Adipocyte (in vitro differentiated cells): ENCODE measurements around the gene CACNA2D2.

ENCODE experiments used
- DNase-seq: peaks from one replicate; pipeline ENCODE4 v3.0.0-alpha.2; 2015; ENCODE audit warnings: low read depth
- H3K27me3 ChIP-seq: replicated peaks from 2 replicates; pipeline ENCODE4 v1.7.0; 2013; ENCODE audit warnings: mild to moderate bottlenecking, low read length, moderate library complexity; ENCODE audit not compliant: control insufficient read depth, insufficient read depth
- H3K36me3 ChIP-seq: 2 replicates; pipeline ENCODE4 v1.7.0; 2013; ENCODE audit warnings: low read length, mild to moderate bottlenecking, moderate library complexity; ENCODE audit not compliant: control insufficient read depth, insufficient read depth, severe bottlenecking
- H3K4me1 ChIP-seq: 2 replicates; pipeline ENCODE4 v1.7.0; 2013; ENCODE audit warnings: mild to moderate bottlenecking, low read length, moderate library complexity; ENCODE audit not compliant: control insufficient read depth, insufficient read depth
- H3K4me3 ChIP-seq: 2 replicates; pipeline ENCODE4 v1.7.0; 2013; ENCODE audit warnings: mild to moderate bottlenecking, low read length, moderate library complexity
- H3K9ac ChIP-seq: 2 replicates; pipeline ENCODE4 v1.7.0; 2013; ENCODE audit warnings: mild to moderate bottlenecking, low read length, moderate library complexity
- H3K9me3 ChIP-seq: 2 replicates; pipeline ENCODE4 v1.7.0; 2013; ENCODE audit warnings: mild to moderate bottlenecking, low read length, moderate library complexity; ENCODE audit not compliant: control insufficient read depth

The CACNA2D2 gene

DNA sequence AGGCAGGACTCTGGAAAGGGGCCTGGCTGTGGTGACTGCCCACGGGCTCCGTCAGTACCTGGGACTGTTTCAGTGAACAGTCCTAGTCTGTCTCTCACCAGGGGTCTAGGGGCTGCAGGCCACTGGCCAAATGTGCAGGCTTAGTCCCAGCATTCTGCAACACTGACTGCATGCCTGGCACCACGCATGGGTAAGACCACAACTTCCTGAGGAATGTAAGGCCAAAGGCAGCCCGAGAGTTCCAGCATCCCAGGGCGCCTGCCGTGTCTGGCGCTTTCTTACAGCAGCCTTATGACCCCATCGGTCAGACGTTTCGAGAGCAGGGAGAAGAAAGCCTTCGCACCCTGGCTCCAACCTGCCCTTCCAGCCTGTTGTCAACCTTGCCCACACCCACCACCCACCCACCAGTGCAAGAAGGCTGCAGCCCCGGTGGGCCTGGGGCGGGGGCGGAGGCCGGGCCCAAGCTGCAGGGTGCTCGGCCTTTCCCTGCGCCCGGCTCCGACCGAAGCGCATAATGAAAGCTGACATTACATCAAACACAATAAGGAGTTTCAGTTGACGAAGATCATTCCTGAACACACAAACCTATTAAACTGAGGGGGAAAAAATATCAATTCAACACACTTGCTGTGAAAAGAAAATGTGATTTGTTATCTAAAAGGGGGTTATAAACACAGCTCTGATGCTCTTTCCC lies 114.6 kb downstream of the CACNA2D2 start:
- peak; percentile 8 for DNase-seq
- H3K36me3 ChIP-seq: no peaks in the 10 kb centered on the region
- no peaks in the 10 kb centered on the region for H3K4me1 ChIP-seq
- no peak overlapping the region for H3K9ac ChIP-seq
- no peak overlapping the region for H3K4me3 ChIP-seq
- H3K27me3 ChIP-seq: peaks cover 43% of the 10 kb centered on the region
- H3K9me3 ChIP-seq: no peaks in the 10 kb centered on the region

DNA sequence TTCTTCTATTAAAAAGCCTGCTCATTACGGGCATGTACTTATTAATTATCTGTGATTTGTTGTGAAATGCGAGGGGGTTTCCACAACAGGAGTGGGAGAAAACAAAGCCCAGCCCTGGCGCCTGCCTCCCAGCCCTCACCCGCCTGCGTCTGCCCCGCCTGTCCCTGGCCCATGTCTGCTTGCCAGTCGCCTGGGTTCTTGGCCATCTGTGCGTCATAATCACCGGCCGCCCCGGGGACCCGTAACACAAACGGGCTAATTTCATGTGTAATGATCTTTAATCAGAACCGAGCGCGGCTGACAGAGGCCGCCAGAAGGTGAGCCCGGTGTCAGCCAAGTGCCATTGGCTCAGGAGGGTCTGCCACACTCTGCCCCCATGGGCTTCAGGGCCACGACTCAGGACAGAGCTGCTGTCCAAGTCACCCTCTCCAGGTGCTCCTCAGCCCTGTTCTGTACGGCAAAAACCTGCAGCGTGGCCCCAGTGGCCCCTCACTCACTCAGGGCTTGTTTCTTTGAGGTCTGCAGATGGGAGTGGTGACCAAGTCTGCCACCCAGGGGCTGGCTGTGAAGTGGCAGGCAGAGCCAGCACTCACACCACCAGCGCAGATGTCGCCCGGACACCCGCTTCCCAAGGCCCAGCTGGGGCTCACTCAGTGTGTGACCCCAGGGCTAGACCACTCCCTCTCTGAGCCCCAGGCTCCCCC lies 115.3 kb downstream of the CACNA2D2 start:
- H3K36me3 ChIP-seq: no peaks in the 10 kb centered on the region
- no peaks in the 10 kb centered on the region for H3K4me1 ChIP-seq
- H3K9me3 ChIP-seq: no peaks in the 10 kb centered on the region
- peaks cover 36% of the 10 kb centered on the region for H3K27me3 ChIP-seq
- no peak overlapping the region for H3K9ac ChIP-seq
- DNase-seq: peak; percentile 19
- no peak overlapping the region for H3K4me3 ChIP-seq

DNA sequence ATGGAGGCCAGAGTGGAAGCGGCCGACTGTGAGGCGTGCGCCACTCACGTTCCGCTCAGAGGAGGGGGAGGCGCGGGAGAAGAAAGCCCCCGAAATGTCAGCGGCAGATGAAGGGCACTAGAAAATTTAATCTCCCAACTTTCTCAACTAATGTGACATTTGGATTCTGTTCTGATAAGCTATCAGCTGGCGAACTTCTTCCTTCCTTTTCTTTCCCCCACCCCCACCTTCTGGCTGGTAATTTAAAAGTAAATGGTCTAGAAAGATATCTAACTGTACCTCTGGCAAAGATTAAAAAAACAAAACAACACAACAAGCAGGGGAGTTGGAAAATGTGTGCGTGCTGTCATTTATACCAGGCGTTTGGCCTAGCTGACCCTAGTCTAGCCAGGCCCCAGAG lies 117.7 kb downstream of the CACNA2D2 start:
- no peak overlapping the region for H3K4me3 ChIP-seq
- no peak for DNase-seq
- no peaks in the 10 kb centered on the region for H3K9me3 ChIP-seq
- H3K36me3 ChIP-seq: no peaks in the 10 kb centered on the region
- H3K27me3 ChIP-seq: peaks cover 27% of the 10 kb centered on the region
- no peak overlapping the region for H3K9ac ChIP-seq
- no peaks in the 10 kb centered on the region for H3K4me1 ChIP-seq

DNA sequence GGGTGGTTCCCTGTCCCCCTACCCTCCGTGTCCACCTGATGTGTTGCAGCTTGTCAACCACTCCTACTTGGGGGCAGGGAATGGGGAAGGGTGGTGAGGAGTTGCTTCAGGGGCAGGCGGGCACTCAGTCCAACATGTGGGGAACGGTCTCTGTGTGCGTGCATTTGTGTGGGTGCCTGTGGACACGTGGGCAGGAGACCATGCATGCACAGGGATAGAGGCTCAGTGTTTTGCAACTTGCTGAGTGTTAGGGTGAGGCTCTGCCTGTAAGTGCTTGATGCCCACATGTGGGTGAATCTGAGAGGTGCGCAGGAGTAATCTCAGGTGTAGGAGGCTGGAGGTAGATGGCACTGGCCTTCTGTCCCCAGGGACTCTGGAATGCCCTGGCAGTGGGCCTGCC lies 119.7 kb downstream of the CACNA2D2 start:
- H3K9me3 ChIP-seq: no peaks in the 10 kb centered on the region
- no peaks in the 10 kb centered on the region for H3K4me1 ChIP-seq
- H3K36me3 ChIP-seq: no peaks in the 10 kb centered on the region
- H3K27me3 ChIP-seq: peaks cover 33% of the 10 kb centered on the region
- H3K4me3 ChIP-seq: no peak overlapping the region
- H3K9ac ChIP-seq: no peak overlapping the region
- no peak for DNase-seq

DNA sequence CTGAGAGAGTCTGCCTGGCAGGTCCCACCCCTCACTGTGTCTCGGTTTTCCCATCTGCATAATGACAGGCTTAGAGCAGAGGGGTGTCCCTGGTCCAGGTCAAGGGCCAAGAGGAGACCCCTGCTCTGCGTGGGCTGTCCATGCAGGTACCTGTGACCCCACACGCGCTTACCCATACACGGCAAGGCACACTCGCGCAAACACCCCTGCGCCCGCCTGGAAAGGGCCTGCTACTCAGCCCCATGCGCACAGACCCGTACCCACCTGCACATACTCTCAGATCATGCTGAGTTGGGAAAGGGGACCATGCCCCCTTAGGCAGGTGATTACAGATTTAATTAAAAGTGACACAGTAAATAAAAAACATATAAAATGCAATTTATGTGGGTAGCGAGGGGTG lies 120.7 kb downstream of the CACNA2D2 start:
- H3K27me3 ChIP-seq: peaks cover 35% of the 10 kb centered on the region

DNA sequence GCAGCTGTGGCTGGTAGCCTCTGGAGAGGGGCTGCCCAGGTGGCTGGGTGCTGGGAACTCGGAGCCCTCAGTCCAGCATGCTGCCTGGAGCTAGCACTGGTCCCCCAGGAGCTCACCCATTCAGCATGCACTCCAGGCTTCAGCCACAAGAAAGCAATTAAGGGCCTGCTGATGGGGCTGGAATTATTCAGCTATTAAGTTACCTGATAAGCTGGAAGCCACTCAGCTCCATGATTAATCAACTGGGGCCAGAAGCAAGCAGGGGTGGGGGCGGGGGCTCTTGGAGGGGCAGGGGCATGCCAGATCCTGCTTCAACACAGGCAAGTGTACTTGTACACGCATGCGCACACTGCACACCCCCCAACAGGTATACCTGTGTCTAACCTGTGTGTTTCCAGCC lies 122.1 kb downstream of the CACNA2D2 start:
- H3K4me1 ChIP-seq: no peaks in the 10 kb centered on the region
- no peak overlapping the region for H3K9ac ChIP-seq
- no peak overlapping the region for H3K4me3 ChIP-seq
- H3K36me3 ChIP-seq: no peaks in the 10 kb centered on the region
- peaks cover 27% of the 10 kb centered on the region for H3K27me3 ChIP-seq
- H3K9me3 ChIP-seq: no peaks in the 10 kb centered on the region
- no peak for DNase-seq

More for the DNA sequence above, 120.7 kb downstream of the CACNA2D2 start:
- no peaks in the 10 kb centered on the region for H3K36me3 ChIP-seq
- no peak overlapping the region for H3K4me3 ChIP-seq
- DNase-seq: no peak
- H3K4me1 ChIP-seq: no peaks in the 10 kb centered on the region
- H3K9ac ChIP-seq: no peak overlapping the region
- H3K9me3 ChIP-seq: no peaks in the 10 kb centered on the region

DNA sequence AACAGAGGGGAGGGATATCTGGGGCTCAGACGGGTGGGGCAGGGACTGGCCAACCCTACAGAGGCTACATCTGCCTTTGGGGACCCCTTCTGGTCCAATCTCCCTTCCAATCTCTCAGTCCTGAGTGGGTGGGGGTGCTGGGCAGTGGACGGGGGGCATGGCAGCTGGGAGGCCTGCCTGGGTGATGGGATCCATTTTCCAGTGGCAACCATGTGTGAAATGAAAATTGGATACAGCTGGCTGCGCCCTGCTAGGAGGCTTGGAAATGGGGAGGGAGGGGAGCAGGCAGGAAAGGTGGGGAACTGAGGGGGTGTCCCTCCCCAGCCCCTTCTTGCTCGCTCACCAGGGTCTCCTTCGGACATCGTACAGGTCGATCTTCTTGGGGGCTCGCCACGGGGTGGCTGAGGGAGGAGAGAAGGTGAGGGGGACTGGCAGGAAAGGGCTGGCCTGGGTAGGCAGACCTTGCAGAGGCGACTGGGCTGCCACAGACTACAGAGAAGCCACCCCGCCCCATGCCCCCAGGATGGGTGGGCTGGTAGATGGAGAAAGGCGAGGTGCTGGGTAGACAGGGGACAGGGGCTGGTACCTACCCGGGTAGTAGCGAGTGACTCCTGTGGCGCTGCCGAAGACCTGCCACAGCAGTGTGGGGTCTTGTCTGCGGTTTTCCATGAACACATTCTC lies 122.9 kb downstream of the CACNA2D2 start:
- no peaks in the 10 kb centered on the region for H3K36me3 ChIP-seq

DNA sequence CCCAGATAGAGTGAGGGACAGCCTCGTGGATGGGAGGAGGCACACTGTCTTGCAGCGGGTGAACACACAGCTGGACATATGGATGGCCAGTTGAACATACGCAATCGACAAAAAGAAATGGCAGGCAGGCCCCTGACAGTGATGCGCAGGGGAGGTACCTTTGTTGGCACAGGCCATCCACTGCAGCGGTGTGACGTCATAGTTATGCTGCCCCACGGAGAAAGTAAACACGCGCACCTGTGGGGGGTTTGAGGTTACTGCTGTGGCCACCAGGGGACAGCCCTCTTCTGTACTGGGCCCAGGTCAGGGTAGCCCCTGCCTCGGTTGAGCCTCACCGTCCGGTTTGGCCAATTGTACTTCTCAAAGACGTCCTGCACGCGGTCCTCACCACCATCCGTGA lies 124.7 kb downstream of the CACNA2D2 start:
- Histone ChIP-seq H3K4me1 (no peaks in the 10 kb centered on the region), H3K9ac (no peak overlapping the region), H3K27me3 (peaks cover 24% of the 10 kb centered on the region), H3K4me3 (no peak overlapping the region), H3K9me3 (no peaks in the 10 kb centered on the region), H3K36me3 (no peaks in the 10 kb centered on the region)
- DNase-seq: no peak

More for the DNA sequence above, 122.9 kb downstream of the CACNA2D2 start:
- Histone ChIP-seq H3K4me1 (no peaks in the 10 kb centered on the region), H3K9ac (no peak overlapping the region), H3K9me3 (no peaks in the 10 kb centered on the region), H3K4me3 (no peak overlapping the region), H3K27me3 (peaks cover 28% of the 10 kb centered on the region)
- DNase-seq: no peak

DNA sequence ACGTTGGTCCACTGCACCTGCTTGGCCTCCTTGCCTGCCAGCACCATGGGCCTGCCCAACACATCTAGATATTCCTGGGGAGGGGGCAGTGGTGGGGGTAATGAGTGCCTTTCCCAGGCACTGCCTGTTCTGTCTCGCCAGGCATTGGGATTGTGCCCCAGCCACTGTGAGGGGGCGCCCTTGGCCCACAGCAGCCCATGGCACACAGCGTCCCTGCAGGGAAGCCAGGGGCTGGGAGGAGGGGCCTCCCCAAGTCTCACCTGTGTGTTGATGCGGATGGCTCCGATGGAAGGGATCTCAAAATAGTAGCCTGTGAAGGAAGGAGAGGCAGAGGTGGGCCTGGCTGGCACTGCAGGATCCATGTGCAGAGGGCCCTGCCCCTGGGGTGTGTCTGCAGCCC lies 125.4 kb downstream of the CACNA2D2 start:
- Histone ChIP-seq H3K27me3 (peaks cover 24% of the 10 kb centered on the region), H3K9ac (no peak overlapping the region), H3K9me3 (no peaks in the 10 kb centered on the region), H3K36me3 (no peaks in the 10 kb centered on the region), H3K4me3 (no peak overlapping the region), H3K4me1 (no peaks in the 10 kb centered on the region)
- DNase-seq: no peak

DNA sequence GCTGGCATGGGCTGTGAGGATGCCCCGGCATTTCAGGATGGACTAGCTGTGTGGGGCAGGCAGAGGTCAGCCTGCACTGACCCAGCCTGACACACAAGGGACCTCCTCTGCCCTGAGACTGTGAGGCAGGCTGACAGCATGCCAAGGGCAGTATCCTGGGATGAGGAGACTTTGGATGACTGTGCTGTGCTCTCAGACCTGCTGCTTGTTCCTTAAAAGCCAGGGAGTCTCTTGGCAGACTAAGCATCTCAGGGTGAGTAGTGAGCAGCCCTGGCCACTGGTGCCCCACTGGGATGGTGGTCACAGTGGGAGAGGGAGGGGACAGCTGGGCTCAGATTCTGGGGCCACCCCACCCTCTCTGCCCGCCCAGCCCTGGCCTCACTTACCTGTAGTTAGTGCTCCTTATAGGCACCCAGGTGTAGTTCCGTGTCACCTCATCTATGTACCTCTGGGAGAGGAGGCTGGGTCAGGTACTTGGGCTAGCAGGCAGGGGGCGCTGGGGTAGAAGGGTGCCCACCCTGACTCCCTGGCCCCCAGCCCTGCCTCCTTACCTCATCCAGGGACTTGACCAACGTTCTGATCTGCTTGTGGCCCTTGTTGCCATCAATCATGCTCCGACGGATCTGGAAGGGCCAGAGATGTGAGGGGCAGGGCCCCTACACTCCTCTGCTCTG lies 128.0 kb downstream of the CACNA2D2 start:
- Histone ChIP-seq H3K4me1 (no peaks in the 10 kb centered on the region), H3K4me3 (no peak overlapping the region)

More for the DNA sequence above, 128.0 kb downstream of the CACNA2D2 start:
- Histone ChIP-seq H3K9me3 (no peaks in the 10 kb centered on the region), H3K36me3 (no peaks in the 10 kb centered on the region), H3K27me3 (peaks cover 37% of the 10 kb centered on the region), H3K9ac (no peak overlapping the region)
- DNase-seq: no peak
